Activated T-cell treated with anti-CD3 and anti-CD28 coated beads for 24 hours (primary cell): ENCODE data around the gene SDC3.

Experiments
- DNase-seq: peaks from one replicate; pipeline ENCODE4 v3.0.0-alpha.2; 2020; ENCODE audit warnings: low read depth

The SDC3 gene

DNA sequence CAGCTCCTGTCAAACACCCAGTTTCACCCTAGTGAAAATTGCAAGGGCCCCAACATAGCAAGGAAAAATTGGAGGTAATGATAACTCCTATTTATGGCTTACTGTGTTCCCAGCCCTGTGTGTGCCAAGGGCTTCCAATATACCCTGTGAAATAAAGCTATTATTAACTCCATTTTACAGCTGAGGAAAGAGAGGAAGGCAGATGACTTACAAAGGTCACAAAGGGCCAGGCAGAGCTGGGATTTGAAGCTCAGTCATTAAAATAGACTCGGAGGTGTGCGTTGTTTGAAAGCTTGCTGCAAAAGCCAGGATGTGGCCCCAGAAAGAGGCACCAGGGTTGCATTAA is 20.2 kb upstream of the SDC3 start:
- DNase-seq = no peak

DNA sequence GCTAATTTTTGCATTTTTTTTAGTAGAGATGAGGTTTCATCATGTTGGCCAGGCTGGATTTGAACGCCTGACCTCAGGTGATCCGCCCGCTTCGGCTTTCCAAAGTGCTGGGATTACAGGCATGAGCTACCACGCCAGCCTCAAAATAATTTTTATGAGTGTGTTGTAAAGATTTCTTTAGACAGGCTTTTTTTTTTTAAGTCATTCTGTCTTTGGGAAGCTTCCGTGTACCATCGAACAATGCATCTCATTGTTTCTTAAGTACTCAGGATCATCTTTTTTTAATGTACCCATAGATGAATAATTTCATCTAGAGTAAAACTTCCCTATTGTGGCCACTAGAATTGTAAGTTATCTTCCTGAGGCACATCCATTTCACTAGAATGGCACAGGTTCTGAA is 19.6 kb upstream of the SDC3 start:
- no peak for DNase-seq

DNA sequence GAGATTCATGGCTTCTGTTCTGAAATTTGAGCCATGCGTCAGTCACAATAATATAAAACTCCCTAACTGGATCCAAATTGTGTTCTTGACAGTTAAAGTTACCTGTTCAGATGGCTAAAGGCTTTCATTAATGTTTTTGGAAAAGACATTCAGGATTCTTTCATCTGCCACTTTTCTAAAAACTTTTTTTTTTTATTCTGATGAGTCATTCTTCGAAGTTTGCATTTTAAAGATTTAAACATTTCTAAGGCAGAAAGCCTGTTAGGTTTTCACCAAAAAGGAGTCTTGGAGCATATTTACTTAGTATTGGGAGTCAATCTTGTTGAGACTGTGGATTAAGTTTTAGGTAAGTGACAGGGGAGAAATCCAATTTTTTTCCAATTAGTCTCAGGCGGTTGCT is 18.9 kb upstream of the SDC3 start:
- DNase-seq = no peak

DNA sequence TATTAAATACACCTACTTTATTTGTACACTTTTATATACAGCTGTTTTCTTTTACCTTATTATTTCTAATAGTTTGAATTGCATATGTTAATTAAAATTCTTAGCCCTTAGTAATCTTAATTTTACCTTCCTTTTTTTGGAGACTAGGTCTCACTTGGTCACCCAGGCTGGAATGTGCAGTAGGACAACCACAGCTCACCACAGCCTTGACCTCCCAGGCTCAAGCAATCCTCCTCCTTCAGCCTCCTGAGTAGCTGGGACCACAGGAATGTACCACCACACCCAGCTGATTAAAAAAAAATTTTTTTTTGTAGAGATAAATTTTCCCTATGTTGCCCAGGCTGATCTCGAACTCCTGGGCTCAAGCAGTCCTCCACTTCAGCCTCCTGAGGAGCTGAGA is 15.0 kb upstream of the SDC3 start:
- no peak for DNase-seq

DNA sequence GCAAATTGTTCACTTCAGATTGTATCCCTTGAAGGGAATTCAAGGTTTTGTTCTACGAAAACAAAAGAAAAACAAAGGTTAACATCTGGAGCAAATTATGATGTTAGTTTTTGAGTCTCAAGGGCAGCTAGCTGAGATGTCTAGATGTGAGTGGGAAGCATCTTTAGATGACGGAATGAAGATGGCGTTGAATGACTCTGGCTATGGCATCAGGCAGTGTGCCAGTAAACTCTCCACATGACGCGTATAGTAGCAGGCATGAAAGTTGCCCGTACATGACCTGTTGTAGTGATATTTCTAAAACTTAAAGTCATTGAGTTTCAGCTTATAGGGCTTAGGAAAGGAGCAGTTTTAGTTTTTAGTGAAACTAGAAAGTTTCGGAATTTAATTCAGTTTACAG is 12.3 kb upstream of the SDC3 start:
- no peak for DNase-seq

DNA sequence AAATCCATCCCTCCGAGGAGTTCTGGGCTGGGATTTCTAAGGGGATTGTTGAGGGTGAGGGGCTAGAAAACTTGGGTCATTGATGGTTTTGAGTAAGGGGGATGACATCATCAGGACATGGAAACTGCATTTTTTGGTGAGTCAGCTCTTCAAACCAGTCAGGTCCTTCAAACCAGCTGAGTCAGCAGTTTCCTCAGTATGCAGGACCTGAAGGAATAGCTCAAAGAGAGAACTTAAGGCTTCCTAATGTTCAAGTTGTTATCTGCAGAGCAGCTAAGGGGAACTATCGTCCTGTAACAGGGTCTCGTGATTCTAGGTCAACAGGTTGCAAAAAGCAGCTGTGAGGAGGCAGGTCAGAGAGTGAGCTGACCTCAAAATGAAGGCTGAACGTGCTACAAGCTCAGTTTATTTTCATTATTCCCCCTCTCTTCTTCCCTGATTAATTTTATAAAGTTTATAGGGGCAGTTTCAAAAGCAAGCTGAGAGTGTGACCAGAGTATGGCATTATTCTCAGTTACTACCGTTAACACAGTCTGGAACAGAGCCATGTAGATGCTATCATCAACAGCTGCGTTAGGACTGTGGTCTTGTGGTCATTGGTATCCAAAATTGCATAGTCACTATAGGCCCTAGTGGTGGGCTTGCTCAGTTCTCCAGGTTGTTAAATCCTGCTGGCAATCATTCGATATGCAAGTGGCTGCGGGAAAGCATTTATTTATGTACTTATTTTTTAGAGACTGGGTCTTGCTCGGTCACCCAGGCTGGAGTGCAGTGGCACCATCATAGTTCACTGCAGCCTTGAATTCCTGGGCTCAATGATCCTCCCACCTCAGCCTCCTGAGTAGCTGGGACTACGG is 10.7 kb upstream of the SDC3 start:
- no peak for DNase-seq

DNA sequence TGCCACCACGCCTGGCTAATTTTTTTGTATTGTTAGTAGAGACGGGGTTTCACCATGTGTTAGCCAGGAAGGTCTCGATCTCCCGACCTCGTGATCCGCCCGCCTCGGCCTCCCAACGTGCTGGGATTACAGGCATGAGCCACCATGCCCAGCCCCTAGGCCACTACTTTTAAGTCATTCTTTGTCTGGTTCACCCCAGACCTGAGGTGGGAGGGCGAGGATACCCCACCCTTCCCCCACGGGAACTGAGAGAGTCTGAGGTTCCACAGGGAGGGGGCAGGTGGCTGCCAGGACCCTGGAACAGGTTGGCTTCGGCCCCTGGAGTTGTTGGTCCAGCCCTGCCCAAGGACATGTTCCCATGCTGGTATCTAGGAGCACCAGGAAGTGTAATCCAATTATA is 7.7 kb upstream of the SDC3 start:
- no peak for DNase-seq

DNA sequence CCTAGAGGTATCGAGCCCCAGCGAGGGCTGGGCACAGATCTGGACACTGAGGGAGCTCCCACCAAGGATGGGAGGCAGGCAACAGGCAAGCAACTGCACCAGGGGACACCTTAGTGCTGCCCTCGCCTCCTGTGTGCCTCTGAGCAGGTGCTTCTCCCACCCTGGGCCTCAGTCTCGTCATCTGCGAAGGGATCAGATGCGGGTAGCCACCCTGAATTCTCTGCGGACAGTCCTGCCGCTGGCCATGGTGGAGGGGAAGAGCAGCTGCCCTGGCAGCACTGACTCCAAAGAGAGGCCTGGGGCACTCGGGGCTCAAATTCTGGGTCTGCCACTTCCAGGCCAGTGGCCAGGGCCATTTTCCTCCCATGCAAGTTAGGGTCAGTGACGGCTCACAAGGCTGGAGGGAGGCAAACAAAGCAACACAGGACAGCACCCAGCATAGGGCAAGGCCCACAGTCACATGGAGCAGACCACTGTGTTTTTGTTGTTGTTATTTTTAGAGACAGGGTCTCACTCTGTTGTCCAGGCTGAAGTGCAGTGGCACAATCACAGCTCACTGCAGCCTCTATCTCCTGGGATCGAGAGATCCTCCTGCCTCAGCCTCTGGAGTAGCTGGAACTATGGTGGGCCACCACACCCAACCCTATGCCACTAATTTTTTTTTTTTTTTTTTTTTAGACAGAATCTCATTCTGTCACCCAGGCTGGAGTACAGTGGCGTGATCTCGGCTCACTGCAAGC is 7.1 kb upstream of the SDC3 start:
- no peak for DNase-seq

DNA sequence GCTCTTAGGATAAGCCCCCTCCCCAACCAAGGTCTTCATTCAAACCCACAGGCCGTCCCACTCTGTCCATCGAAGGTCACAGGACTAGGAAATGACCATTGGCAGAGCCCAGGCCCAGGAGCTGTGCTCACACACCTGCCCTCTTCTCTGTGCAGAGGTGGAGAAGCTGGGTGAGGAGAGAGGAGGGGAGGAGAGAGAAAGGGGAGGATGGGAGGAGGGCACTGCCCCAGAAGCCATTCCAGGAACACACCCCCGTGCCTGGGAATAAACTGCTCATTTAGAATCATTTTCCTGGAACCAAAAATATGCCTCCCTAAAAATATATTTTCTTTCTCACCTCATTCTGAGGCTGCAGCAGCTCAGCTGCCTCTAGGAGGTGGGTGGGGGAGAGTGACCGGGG is 6.4 kb upstream of the SDC3 start:
- no peak for DNase-seq

DNA sequence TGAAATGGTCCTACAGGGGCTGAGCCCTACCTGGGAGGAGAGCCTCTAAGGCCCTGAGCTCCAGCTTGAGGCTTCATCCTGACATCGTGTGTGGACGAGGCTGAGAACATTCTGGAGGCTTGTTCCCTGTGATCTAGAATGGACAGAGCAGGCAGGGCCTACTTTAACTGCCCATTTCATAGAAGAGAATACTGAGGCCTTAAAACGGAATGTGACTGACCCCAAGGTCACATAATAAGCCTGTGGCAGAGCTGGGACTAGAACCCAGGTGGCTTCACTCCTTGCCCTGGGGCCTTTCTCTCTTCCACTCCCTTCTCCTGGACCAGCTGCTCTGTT is 6.0 kb upstream of the SDC3 start:
- no peak for DNase-seq

DNA sequence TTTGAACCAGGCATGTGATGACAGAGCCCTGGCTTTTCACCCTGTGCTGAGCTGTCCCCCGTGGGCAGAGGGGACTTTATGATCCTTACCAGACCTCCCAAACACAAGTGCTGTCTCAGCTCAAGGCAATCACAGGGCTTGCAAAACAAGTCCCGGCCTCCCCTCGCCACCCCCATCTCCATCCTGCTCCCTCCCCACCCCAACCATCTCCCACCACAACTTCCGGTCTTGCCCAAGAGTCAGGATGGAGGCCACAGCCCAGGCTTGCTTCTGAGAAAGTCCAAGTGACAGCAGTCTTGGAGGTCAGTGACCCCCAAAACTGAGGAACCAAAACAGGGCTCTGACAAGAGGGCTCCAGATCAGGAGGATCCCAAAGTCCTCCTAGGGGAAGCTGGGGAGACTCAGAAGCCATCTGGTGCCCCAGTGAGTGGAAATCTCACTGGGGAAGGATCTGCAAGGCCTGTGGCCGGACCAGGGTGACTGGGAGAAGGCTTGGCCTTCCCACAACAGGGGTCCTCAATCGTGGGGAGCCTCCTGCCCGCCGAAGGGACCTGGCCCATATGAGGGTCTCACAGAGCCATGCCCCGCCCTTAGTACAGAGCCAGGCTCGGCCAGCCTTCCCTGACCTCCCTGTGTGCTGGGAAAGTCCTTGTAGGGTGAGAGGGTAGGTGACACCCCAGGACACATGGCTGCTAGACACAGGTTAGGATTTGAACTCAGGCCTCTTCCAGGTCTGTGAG is 4.5 kb upstream of the SDC3 start:
- DNase-seq = no peak

DNA sequence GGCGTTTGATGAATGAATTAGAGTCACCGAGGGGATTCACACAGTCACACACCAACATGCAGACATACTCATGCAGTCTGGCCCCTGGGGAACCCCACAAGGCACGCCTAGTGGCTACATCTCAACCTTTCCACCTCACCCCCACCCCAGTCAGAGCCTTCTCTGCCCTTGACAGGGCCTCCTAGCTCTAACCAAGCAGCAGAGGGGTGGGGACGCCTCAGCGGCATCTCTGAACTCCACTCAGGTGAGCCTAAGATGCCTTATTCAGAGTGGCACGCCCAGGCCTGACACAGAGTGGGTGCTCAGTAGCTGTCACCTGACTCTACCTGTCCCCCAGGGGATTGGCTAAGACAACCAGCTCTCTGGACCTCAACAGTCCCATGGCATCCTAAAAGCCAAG is 3.7 kb upstream of the SDC3 start:
- DNase-seq = no peak

DNA sequence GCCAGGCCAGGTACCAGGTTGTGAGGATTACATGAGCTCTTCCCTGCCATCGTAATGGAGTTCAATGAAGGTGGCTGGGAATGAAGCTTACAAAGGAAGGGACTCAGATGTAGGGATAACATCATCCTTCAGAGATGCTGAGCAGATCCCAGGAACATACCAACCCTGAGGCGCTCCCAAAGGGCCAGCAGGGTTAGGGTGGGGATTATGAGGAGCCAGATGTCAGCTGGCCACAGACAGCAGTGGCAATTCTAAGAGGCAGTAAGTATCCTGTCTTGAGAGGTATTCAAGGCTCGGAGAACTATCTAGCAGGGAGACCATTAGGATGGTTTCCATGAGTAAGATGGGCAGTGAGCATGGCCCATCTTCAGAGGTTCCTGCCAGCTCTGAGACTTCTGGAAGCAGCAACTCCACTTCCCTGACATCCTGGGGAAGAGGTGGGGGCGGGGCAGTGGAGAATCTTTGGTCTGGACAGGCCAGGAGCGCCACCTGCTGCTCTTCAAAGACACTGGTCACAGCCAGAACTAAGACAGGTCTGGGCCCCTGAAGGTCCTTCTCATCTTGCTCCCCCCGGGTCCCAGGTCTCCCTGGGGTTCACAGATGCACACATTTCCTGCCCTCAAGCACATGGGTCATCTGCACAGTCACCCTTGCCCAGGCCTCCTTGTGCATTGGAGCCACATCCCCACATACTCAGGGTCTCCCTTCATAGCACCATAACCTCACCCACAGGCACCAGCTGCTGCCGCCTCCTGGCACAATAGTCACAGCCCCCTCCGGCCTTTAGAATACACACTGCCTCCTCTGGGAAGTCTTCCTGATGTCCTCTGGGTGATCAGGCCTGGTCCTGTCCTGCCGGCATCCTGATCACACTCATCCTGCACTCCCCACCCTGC is 2.7 kb upstream of the SDC3 start:
- peak; percentile 26 for DNase-seq

DNA sequence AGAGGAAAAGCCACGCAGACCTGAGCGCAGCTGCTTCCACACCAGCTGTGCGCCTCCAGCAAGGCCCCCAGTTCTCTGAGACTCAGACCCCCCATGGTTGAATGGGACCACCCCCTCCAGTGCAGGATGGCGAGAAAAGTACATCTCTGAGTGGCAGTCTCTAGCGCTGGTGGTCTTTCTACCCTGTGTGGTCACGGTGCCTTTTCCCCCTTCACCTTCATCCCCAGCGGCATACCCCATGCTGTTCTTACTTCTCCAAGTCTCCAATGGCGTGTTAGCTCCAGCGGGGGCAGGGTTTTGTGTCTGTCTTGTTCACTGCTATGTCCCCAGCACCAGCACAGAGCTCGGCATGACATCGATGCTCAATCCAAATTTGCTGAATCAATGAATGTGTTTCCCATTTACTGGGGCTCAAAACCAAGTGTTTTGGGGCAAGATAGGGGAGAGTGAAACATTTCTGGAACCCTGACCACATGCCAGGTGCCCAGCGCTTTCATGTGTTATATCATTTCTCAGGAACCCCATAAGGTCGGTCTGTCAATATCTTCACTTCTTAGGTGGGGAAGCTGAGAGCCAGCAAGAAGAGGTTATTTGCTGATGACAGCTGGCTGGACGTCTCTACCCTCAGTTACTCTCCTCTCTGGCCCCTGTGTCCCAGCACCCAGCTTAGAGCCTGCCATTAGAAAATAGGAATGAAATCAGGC is 959 bp upstream of the SDC3 start:
- no peak for DNase-seq

DNA sequence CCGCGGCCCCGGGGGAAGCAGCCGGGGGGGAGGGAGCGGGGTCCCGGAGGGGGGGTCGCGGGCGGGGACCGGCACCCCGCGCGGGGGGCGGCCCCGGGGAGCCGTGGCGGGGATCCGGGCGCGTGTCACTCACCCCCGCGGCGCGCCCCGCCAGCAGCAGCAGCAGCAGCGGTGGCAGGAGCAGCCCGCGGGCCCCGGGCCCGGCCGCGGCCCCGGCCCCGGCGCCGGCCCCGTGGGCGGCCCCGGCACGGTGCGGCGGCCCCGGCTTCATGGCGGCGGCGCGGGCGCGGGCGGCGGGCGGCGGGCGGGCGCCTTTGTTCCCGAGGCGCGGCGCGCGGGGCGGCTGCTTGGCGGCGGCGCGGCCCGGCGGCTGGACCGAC is 252 bp downstream of the SDC3 start:
- no peak for DNase-seq

DNA sequence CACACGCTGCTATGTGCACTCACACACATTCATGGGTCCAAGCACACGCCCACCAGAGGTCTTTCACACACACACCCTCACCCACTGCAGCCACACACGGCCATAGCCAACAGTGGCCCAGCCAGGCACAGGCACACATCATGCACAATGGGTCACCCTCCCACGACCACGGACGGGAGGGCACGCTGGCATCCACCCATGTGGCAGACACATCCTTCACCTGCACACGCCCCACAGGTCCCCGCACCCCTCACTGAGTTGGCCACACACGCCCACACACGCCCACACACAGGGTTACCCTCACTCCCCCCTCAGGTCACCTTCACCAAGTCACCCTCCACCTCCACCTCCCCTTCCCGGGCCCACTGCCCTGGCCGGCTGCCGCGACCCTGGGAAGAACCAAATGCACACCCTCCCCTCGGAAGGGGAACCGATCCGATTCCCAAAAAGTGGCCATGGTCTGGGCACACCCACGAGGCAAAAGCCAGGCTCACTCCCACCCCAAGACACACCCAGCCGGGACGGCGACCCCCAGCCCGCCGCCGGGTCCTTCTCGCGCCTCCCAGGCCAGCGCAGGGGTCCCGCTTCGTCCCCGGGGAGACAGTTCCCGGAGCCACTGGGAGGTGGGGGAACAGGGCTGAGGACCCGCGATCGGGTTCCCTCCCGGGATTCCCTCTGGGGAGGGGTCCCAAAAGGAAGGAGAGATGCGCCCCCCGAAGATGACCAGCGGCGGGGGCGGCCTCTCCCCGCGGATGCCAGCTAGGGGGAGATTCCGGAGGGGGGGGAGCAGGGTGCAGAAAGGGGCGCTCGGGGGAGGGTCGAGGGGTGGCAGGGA is 860 bp downstream of the SDC3 start:
- DNase-seq = no peak

DNA sequence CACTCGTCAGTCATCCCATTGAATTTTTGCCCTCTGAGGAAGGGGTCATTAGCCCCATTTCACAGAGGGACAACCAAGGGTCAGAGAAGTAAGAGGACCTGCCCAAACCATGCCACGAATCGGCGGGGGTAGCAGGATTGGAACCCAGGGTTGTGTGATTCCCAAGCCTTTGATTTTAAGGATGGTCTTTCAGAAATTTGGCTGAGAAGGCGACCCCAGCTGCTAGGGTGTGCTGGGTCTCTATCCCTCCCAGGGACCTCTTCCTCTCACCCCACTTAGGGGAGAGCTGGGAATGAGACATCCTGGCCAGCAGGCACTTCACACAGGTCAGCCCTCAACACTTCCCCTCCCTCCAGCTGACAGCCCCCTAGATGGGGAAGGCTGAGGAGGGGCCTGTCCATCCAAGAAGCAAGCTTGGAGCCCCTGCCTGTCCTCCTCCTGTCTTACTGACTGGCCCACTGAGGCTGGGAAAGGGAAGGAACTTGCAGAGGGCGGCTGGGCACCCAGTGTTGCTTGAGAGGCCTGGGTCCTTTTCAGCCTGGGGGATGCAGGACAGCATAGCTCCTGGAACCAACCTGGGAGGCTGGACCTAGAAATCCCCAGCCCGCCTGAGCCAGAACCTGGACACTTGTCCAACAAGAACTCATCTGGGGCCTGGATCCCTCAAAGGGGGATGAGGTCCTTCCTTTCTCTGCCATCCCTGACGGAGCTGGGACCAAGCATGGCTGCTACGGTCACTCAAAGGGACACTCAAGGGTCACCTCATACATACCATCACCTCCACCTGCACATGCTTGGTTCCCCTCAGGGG is 1.7 kb downstream of the SDC3 start:
- DNase-seq = no peak

DNA sequence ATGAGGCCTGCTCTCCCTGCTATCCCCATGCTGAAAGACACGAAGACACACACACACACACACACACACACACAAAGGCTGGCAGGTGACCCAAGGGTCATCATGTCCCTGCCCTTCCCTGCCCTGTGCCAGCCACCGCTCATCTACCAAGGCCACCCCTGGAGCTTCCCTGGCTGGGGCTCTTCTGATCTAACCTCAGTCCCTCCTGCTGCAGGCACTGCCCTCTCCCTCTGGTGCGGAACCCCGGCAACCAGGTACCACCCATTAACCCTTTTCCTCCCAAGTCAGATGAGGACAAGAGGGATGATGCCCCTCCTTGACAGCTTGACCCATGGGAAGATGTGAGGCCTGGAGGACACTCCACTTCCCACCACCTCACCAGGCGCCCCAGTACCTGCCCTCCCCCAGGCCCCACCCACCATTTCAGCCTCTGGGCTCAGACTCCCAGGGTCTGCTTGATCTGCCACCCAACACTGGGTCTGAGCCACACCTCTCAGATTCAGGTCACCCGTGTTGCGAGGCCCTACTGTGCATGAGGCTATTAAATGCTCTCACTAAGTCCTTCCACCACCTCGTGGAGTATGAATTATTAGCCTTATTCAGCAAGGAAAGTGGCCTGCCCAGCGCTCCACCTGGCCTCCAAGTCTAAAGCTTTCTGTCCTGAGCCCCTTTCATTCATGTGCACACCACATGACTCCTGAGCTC is 2.5 kb downstream of the SDC3 start:
- DNase-seq = no peak

DNA sequence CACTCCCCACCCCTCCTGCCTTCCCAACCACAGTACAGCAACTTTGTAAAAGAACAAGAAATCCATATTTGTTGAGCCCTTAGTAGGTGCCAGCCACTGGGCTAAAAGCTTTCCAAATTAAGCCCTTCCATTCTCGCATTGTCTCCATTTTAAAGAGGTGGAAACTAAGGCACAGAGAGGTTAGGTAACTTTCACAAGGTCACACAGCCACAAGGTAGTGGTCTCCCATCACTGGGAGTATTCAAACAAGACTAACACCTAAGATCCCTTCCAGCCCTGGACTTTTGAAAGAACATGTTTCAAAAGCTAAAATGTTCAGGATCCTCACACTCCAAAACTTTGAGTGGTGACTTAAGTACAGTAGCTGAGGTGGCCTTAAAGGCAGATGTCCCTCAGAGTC is 3.2 kb downstream of the SDC3 start:
- no peak for DNase-seq
